SK-N-SH (cell line): ENCODE data around the gene AHR. TPM values are rescaled to one million over a fixed set of nuclear protein-coding genes. Genes with fewer than 3 reads are reported as not detected.
"Not testable (repeated sequence)": the region's sequence is repeated elsewhere in the genome, so short reads cannot be mapped to it uniquely, and the experiment has no call there.

Source experiments
- CTCF ChIA-PET: fragments of 300-600, 350-600 bp; formaldehyde crosslinking; extraction: SDS; loops from one replicate; lab custom pipeline; 2021; lab: Yijun Ruan, JAX
- POLR2A ChIA-PET: fragments of 350-600 bp; sonication (Branson Sonifier 250); formaldehyde crosslinking; extraction: SDS; loops from one replicate; lab custom pipeline; 2020; ENCODE audit warnings: antibody characterized with exemption, inconsistent platforms; lab: Yijun Ruan, JAX
- DNase-seq: peaks from one replicate; pipeline ENCODE4 v3.0.0; 2012
- H2AFZ ChIP-seq: fragments of 200-600 bp; sonication (generic); 2 replicates; pipeline ENCODE4 v1.8.1; 2016; ENCODE audit warnings: antibody characterized with exemption, mild to moderate bottlenecking, low read depth
- H3F3A ChIP-seq: fragments of 200-600 bp; sonication (generic); replicated peaks from 2 replicates; pipeline ENCODE3; 2016; ENCODE audit warnings: antibody characterized with exemption, mild to moderate bottlenecking; ENCODE audit not compliant: insufficient read depth
- H3K27ac ChIP-seq, 2 experiments: fragments of 200-500 bp in 1 of 2; fragments of 200-600 bp in 1 of 2; sonication (Bioruptor generic) in 1 of 2; sonication (generic), shearing (Covaris generic) in 1 of 2; 2 replicates each; pipeline versions ENCODE4 v1.5.1 to v1.6.1; 2014 to 2016; ENCODE audit warnings: low read depth in 2 of 2, inconsistent platforms in 1 of 2, low read length in 1 of 2, mild to moderate bottlenecking in 1 of 2, mixed read lengths in 1 of 2
- H3K27me3 ChIP-seq: fragments of 200-600 bp; sonication (generic), shearing (Covaris generic); 2 replicates; pipeline ENCODE4 v1.6.1; 2016; ENCODE audit warnings: mixed run types; ENCODE audit not compliant: insufficient read depth
- H3K36me3 ChIP-seq, 2 experiments: fragments of 200-500 bp in 1 of 2; fragments of 200-600 bp in 1 of 2; sonication (Bioruptor generic) in 1 of 2; sonication (generic) in 1 of 2; replicated peaks in 1 of 2; 2 replicates each; pipeline versions ENCODE3 to v1.5.1; 2014 to 2016; ENCODE audit warnings: low read length in 1 of 2, mild to moderate bottlenecking in 1 of 2; ENCODE audit not compliant: insufficient read depth in 2 of 2, control insufficient read depth in 1 of 2
- H3K4me1 ChIP-seq, 2 experiments: fragments of 200-500 bp in 1 of 2; fragments of 200-600 bp in 1 of 2; sonication (Bioruptor generic) in 1 of 2; sonication (generic), shearing (Covaris generic) in 1 of 2; 2 replicates each; pipeline versions ENCODE4 v1.5.1 to v1.6.1; 2014 to 2016; ENCODE audit warnings: low read depth in 1 of 2, low read length in 1 of 2, mixed run types in 1 of 2; ENCODE audit not compliant: insufficient read depth in 2 of 2, control insufficient read depth in 1 of 2
- H3K4me2 ChIP-seq: fragments of 200-600 bp; sonication (generic), shearing (Covaris generic); 2 replicates; pipeline ENCODE4 v1.6.1; 2017; ENCODE audit warnings: mixed run types
- H3K4me3 ChIP-seq, 2 experiments: fragments of 200-500 bp in 1 of 2; fragments of 200-600 bp in 1 of 2; sonication (Bioruptor generic) in 1 of 2; sonication (generic), shearing (Covaris generic) in 1 of 2; 2 replicates each; pipeline versions ENCODE4 v1.5.1 to v1.8.1; 2014 to 2016; ENCODE audit warnings: low read depth in 2 of 2, inconsistent platforms in 1 of 2, low read length in 1 of 2, mild to moderate bottlenecking in 1 of 2, mixed read lengths in 1 of 2, moderate library complexity in 1 of 2
- H3K79me2 ChIP-seq: fragments of 200-600 bp; sonication (generic); 2 replicates; pipeline ENCODE4 v1.8.1; 2017; ENCODE audit warnings: mild to moderate bottlenecking; ENCODE audit not compliant: insufficient read depth
- H3K9ac ChIP-seq: fragments of 200-600 bp; sonication (generic); 2 replicates; pipeline ENCODE4 v1.6.1; 2017; ENCODE audit warnings: mixed run types
- H3K9me2 ChIP-seq: fragments of 200-600 bp; sonication (generic); 2 replicates; pipeline ENCODE4 v1.6.1; 2017; ENCODE audit warnings: mixed run types
- H3K9me3 ChIP-seq: fragments of 200-600 bp; sonication (generic); 2 replicates; pipeline ENCODE4 v1.6.1; 2017; ENCODE audit warnings: mixed run types, mild to moderate bottlenecking, moderate library complexity
- H4K20me1 ChIP-seq: fragments of 200-600 bp; sonication (generic); 2 replicates; pipeline ENCODE4 v1.6.1; 2017; ENCODE audit warnings: mild to moderate bottlenecking, mixed run types; ENCODE audit not compliant: insufficient read depth
- EP300 ChIP-seq, 2 experiments: IDR thresholded peaks; 2 replicates each; pipeline versions ENCODE4 v1.4.0 to v1.6.1; 2012; ENCODE audit warnings: borderline replicate concordance in 1 of 2, low read depth in 1 of 2, low read length in 1 of 2
- FOSL2 ChIP-seq: IDR thresholded peaks from 2 replicates; pipeline ENCODE4 v1.4.0; 2012; ENCODE audit warnings: low read depth, mild to moderate bottlenecking, moderate library complexity, borderline replicate concordance
- FOXM1 ChIP-seq: IDR thresholded peaks from 2 replicates; pipeline ENCODE4 v1.4.0; 2012; ENCODE audit warnings: low read depth, mild to moderate bottlenecking
- GATA2 ChIP-seq: sonication (generic); formaldehyde crosslinking; IDR thresholded peaks from 2 replicates; pipeline ENCODE4 v1.5.0; 2020; ENCODE audit warnings: mild to moderate bottlenecking, missing genetic modification reagents
- IRF3 ChIP-seq: fragments of 150-350 bp; IDR thresholded peaks from 2 replicates; pipeline ENCODE4 v1.6.1; 2016; ENCODE audit warnings: mild to moderate bottlenecking, low read depth, low read length
- JUND ChIP-seq: IDR thresholded peaks from 2 replicates; pipeline ENCODE4 v1.4.0; 2012
- NFIC ChIP-seq: IDR thresholded peaks from 2 replicates; pipeline ENCODE4 v1.4.0; 2012; ENCODE audit warnings: borderline replicate concordance
- NRF1 ChIP-seq: IDR thresholded peaks from 2 replicates; pipeline ENCODE4 v1.6.1; 2012; ENCODE audit warnings: low read depth, mild to moderate bottlenecking, low read length
- PBX3 ChIP-seq: IDR thresholded peaks from 2 replicates; pipeline ENCODE4; 2012
- POLR2AphosphoS5 ChIP-seq: IDR thresholded peaks from 2 replicates; pipeline ENCODE4 v1.6.1; 2012; ENCODE audit warnings: low read depth, low read length
- RCOR1 ChIP-seq: fragments of 150-350 bp; IDR thresholded peaks from 2 replicates; pipeline ENCODE4 v1.6.1; 2017; ENCODE audit warnings: antibody characterized with exemption, low read length
- REST ChIP-seq: IDR thresholded peaks from 2 replicates; pipeline ENCODE4 v1.6.1; 2012; ENCODE audit warnings: mild to moderate bottlenecking, low read depth, low read length, moderate library complexity
- RXRA ChIP-seq: IDR thresholded peaks from 2 replicates; pipeline ENCODE4 v1.4.0; 2012; ENCODE audit warnings: low read depth, mild to moderate bottlenecking, borderline replicate concordance
- TCF12 ChIP-seq: IDR thresholded peaks from 2 replicates; pipeline ENCODE4 v1.4.0; 2012
- TEAD4 ChIP-seq: IDR thresholded peaks from 2 replicates; pipeline ENCODE4 v1.4.0; 2012; ENCODE audit warnings: mild to moderate bottlenecking, borderline replicate concordance; ENCODE audit not compliant: insufficient read depth
- YY1 ChIP-seq: IDR thresholded peaks from 2 replicates; pipeline ENCODE4 v1.4.0; 2012; ENCODE audit warnings: low read depth, mild to moderate bottlenecking
- WGBS: methylation state at CpG from one replicate; pipeline ENCODE4 v1.1.6; 2017; ENCODE audit warnings: low lambda C conversion rate; 5-methylcytosine and 5-hydroxymethylcytosine counted together
- polyA plus RNA-seq, 3 experiments: library from polyadenylated mRNA; depleted of rRNA; stranded (reverse); fragments of >200 nt; gene quantifications; 2 replicates each; pipeline ENCODE4 v1.2.3, GENCODE V29; 2012

AHR gene
- polyA plus RNA-seq, 1 of the 3 experiments (the other 2 are of a cell fraction), result not detected

GRCh38 chr7:17380736-17381662 lies 82.5 kb downstream of the AHR start:
- Histone ChIP-seq H3K4me1 (0 out of 4 replicates have a peak, but pooled peaks cover 0 to 5% of the 10 kb centered on the region in 2 experiments), H3K9me3 (no peaks in the 10 kb centered on the region)
- CTCF ChIA-PET, result no interaction called here
- WGBS, result 9% methylated on average over 4 of the region's 4 CpGs
- TF ChIP-seq REST, result no peak
- no peak for TF ChIP-seq IRF3
- TF ChIP-seq JUND, result 0 out of 2 replicates have a peak, but pooled peaks have one; percentile 43
- TF ChIP-seq TEAD4, result no peak
- TF ChIP-seq FOXM1, result no peak
- peak; percentile 89 for TF ChIP-seq TCF12
- no peak for TF ChIP-seq GATA2
- TF ChIP-seq PBX3, result peak; percentile 51
- TF ChIP-seq NRF1, result no peak
- no peak for TF ChIP-seq RCOR1
- no peak for TF ChIP-seq YY1
- TF ChIP-seq POLR2AphosphoS5, result no peak
- TF ChIP-seq FOSL2, result peak; percentile 59; the same call in 1 of the 2 replicates
- peak in 1 of 2 experiments; percentile 46; a peak in 1 of 4 replicates for TF ChIP-seq EP300 (IDR thresholded peaks at IDR 0.05; ENCODE audit: borderline replicate concordance in 1 of 2, low read depth in 1 of 2, low read length in 1 of 2)
- TF ChIP-seq RXRA, result no peak
- TF ChIP-seq NFIC, result no peak
- TF ChIP-seq, all 33 proteins: peak for 5
- H2AFZ ChIP-seq, result no peak overlapping the region
- POLR2A ChIA-PET, result no interaction called here
- H3K36me3 ChIP-seq, result no peaks in the 10 kb centered on the region
- no peaks in the 10 kb centered on the region for H3K9me2 ChIP-seq
- H3K4me3 ChIP-seq, result no peak overlapping the region
- H4K20me1 ChIP-seq, result no peaks in the 10 kb centered on the region
- H3F3A ChIP-seq, result no peaks in the 10 kb centered on the region
- no peak for DNase-seq
- H3K4me2 ChIP-seq, result peak overlapping the region; percentile 16; the same call in 1 of the 2 replicates
- peak overlapping the region in 1 of 2 experiments; percentile 12; a peak in 1 of 4 replicates for H3K27ac ChIP-seq
- H3K27me3 ChIP-seq, result peaks cover 7% of the 10 kb centered on the region; the same call in 1 of the 2 replicates
- no peak overlapping the region for H3K9ac ChIP-seq
- H3K79me2 ChIP-seq, result no peaks in the 10 kb centered on the region

GRCh38 chr7:17382408-17383354 lies 84.2 kb downstream of the AHR start:
- H3K9me2 ChIP-seq, H3K27ac ChIP-seq, H2AFZ ChIP-seq, H3K4me1 ChIP-seq, DNase-seq, H3K27me3 ChIP-seq, H3K4me2 ChIP-seq, H3K9ac ChIP-seq, POLR2A ChIA-PET, H3K36me3 ChIP-seq, H3K9me3 ChIP-seq, H4K20me1 ChIP-seq, H3K79me2 ChIP-seq, H3K4me3 ChIP-seq, H3F3A ChIP-seq: not testable (repeated sequence)
- CTCF ChIA-PET, result interaction anchor here (0.7 kb wide), 1 partner anchor 1939 kb away, joined by 3 read pairs; no protein-coding TSS in a partner anchor
- WGBS, result 33% methylated on average over 8 of the region's 8 CpGs
